GM19238 (cell line): ENCODE results near the gene RCOR1.

Experiments used
- DNase-seq: peaks from one replicate; pipeline ENCODE4 v3.0.0; 2011; ENCODE audit warnings: low spot score; ENCODE audit not compliant: insufficient read length

The RCOR1 gene

DNA sequence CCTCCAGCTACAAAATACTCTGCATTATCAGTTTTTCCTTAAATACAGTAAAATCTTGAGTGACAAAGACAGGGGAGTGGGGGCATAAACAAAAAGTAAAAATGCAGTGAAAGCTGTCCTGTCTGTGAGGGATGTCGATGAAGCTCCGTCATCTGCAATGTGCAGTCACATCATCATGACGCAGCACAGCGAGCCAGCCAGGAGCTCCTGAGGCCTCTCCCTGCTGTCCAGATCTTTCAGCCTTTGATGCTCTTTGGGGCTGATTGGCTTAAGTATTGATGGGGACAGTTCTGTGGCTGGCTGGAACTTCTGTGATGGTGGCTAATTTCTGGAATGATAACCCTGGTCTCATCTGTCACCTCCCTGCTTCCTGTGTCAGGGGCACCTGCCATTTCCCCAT is 130.2 kb downstream of the RCOR1 start:
- DNase-seq: no peak

DNA sequence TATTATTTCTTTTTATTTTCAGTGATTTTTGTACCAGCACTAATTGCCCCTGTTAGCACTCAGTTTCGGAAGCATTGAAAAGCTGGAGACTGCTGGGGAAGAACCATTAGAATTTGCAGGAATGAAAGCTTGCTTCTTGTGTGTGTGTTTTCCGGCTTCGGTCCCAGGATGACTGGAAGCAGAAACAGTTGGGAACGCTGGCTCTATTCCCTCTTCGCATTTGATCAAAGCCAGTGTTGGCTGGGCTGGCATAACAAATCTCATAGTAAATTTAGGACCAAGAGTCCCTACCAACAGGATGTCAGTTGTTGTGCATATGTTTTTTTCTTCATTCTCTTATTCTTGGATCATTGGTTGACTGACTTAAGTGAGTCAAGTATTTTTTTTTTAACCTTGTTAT is 131.2 kb downstream of the RCOR1 start:
- no peak for DNase-seq

GRCh38 chr14:102726191-102726949 is 133.9 kb downstream of the RCOR1 start:
- DNase-seq: no peak

- no peak for DNase-seq
Observed at GRCh38 chr14:102727336-102728095, 135.1 kb downstream of the RCOR1 start.

- DNase-seq: no peak
Observed at GRCh38 chr14:102728501-102728900, 136.1 kb downstream of the RCOR1 start.

DNA sequence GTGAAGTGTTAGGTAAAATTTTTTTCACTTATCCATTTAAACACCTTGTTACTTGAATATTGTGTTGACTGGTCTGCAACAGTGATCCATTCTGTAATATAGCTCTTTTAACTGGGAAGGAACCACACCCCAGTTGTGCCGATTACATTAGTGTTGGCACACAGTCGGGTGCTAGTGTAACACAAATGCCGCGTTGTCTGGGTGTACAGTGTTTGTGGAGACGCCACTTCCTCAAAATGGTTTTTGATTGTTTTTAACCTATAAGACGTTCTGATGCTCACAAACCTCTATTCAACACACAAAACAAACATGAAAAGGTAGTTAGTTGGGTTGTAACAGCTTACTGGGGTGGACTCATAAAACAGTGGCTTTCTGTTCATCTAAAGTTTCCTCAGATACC is 136.8 kb downstream of the RCOR1 start:
- DNase-seq: no peak

DNA sequence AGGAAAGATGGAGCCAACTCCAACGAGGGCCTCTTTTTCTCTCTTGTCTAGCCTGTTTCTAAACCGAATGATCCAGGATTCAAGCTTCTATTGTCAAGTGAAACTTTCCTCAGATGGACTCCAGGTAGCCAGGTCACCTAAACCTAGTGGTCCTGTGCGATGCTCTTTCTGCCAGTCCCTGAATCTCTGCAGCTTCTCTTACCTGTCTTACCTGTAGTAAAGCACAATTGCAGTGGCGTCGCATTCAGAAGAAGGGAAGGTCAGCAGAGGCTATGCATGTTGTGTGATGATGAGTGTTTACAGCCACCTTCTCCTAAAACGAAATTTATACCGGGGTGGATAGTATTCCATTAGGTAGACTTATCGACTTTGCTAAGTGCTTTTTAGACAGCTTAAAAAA is 137.4 kb downstream of the RCOR1 start:
- no peak for DNase-seq

GRCh38 chr14:102731101-102731870 is 138.8 kb downstream of the RCOR1 start:
- no peak for DNase-seq

DNA sequence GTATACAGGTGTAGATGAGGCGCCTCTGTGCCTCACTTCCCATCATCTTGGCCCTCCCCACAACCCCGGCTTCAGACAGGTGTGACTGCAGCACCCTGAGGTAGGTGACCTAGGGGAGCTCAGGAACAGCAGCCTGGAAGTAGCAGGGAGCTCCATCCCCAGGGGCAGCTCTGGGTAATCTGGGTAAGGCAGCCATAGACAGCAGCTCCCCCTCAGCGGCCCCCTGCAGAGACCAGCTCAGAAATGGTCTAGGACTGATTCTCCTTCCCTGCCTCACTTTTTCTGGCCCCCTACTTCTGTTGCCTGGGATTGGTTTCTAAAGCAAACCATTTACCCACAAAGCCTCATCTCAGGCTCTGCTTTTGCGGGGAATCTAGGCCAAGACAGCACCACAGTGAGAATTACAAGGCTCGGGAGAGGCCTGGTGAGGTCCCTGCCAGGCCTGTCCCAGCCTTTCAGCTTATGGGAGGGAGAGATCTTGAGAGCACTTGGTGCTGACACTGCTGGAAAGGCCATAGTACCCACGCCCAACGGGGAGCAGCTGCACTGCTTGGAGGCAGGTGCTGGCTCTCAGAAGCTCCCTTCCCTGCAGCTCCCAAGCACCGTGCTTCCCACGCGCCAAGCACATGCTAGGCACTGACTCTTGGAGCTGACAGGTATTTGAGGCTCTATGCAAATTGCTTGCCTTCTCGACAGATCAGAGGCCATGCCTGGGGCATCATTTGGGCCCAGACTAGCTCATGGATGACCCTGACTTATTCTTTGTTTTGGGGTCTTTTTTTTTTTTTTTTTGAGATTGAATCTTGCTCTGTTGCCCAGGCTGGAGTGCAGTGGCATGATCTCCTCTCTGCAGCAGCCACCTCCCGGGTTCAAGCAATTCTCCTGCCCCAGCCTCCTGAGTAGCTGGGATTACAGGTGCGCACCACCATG is 139.7 kb downstream of the RCOR1 start:
- DNase-seq: no peak

- no peak for DNase-seq
Observed at GRCh38 chr14:102732924-102733323, 140.5 kb downstream of the RCOR1 start.

DNA sequence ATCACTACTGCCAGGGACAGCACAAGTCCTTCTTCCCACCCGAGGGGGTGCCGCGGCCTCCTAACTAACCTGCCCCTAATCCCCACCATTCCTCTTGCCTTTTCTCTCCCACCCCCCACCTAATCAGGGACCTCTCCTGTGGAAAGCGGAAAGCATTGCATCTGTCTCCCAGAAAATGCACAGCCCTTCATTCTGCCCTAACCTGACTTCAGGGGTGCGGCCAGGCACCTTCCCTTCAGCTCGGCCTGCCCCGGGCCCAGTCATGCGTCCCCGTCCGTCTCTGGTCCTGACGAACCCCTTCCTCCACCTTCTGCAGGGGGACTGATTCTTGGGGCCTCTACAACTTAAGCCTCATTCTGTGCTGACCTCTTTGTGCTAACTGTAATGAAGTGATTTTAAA is 140.9 kb downstream of the RCOR1 start:
- no peak for DNase-seq

DNA sequence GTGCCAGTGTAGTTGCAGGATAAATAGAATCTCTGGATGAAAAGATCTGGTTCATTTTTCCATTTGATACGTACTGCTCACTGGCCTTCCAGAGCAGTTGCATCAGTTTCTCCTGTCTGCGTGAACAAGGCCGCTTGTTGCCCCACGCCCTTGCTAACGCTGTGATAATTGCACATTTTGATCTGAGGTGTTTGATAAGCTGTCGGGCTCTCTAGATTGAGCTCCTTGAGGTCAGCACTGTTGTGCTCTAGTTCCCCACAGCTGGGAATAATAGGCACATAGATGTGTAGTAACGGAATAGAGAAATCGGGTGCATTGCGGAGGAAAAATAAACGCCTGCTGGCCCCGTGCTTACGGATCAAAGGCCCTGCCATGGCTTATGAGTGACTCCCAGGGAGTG is 142.0 kb downstream of the RCOR1 start:
- no peak for DNase-seq

GRCh38 chr14:102736956-102737355 is 144.5 kb downstream of the RCOR1 start:
- no peak for DNase-seq

- no peak for DNase-seq
Observed at GRCh38 chr14:102737402-102738372, 145.2 kb downstream of the RCOR1 start.

- DNase-seq: no peak
Observed at GRCh38 chr14:102738373-102739189, 146.1 kb downstream of the RCOR1 start.

DNA sequence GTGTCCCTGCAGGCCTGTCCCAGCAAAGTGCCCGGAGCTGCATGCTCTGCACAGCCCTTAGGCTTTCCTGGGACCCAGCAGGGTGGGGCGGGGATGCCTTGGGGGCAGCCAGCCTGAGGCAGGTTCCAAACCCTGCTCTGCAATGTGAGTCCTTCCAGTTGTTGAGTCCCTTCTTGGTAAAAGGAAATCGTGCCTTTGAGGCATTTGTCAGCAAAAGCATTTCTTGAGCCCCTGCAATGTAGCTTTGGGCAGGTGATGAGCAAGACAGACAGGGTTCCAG is 146.7 kb downstream of the RCOR1 start:
- DNase-seq: no peak

DNA sequence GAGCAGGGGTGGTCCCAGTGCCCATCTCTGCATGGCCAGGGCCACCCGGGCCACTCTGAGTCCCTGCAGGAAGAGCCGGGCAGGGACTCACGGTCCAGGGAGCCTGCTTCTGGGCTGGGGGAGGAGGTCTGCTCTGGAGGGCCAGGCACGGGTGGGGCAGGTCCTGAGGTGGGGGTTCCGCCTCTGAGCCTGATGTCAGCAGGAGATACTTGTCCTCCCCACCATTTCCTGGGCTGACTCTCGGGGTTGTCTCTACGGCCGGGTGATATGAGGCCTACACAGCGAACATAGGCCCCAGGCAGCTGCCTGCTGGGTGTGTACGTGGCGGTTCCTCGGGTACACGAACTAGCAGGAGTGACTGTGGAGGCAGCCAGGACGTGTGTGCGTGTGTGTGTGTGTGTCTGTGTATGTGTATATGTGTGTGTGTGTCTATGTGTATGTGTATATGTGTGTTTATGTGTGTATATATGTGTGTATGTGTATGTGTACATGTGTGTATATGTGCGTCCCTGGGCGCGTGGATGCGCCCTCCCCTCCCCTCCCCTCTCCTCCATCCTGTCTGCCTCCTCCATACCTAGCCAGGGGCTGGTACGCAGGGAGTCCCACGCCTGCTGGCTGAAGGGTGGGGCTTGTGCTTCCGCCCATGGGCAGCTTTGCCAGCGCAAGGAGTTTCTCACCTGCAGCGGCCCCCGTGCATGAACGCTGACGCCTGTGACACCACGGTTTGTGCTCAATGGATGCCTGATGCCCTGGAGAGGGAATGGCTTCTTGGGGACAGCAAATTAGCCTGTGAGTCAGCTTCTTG is 154.4 kb downstream of the RCOR1 start:
- no peak for DNase-seq

GRCh38 chr14:102748806-102749205 is 156.4 kb downstream of the RCOR1 start:
- DNase-seq: no peak
